ENCODE results near the gene SEMA6D.
"Not testable (repeated sequence)": the region's sequence is repeated elsewhere in the genome, so short reads cannot be mapped to it uniquely, and the experiment has no call there.

Gene SEMA6D

DNA sequence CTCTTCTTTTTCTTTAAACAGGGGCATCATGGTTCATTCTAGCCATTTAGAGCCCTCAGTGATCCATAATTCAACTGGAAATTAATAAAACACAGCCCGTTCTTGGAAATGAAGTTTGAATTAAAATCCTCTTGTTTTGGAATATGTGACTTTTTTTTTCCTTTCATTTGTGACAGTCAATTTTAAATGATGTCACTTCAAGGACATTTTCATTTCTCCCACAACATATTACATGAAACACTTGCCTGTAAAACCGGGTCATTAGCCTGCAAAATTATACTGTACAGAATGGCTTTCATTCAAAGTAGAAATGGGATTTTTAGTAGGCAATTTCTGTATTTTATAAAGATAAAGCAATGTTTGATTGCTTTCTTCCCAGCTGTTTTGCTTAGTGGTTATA is 789 bp upstream of the SEMA6D start:
- no peak for DNase-seq

DNA sequence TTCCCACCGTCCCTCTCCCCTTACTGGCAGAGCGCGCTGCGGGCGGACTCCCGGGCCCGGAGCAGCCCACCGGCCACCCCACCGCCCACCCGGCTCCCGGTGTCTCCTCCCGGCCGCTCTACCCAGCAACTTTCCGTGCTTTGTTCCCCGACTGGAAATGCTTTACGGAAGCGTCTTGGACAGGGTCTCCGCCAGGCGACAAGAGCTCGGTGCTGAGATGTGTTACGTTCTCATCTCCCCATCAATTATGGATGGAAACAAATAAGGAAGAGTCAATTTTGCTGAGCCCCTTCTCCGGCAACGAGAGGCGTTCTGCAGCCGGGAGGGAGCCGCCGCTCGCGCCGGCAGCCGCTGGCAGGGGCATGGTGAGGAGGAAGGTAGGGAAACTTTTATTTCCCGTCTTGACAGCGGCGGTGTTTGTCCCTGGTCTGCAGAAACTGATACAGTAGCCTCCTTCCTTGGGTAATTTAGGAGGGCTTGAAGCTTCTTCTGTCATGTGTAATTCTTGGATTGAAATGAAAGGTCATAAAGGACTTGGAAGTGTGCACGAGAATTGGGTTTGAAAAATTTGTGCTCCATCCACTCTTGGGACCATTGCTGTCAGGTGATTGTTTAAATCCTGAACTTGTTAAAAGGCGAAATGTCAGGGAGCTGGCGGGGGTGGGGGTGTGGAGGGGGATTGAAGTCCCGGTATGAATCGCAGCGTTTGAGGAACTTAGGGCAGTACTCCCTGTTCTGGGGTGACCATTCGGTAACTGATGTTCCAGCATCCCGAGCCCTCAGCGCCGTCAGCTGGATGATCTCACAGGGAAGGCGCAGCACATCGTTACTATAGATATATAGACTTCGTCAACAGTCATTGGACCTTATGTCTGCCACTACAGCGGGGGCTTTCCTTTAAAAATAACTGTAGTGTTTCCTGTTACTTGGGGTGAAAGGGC is 1.5 kb downstream of the SEMA6D start:
- no peak for DNase-seq

DNA sequence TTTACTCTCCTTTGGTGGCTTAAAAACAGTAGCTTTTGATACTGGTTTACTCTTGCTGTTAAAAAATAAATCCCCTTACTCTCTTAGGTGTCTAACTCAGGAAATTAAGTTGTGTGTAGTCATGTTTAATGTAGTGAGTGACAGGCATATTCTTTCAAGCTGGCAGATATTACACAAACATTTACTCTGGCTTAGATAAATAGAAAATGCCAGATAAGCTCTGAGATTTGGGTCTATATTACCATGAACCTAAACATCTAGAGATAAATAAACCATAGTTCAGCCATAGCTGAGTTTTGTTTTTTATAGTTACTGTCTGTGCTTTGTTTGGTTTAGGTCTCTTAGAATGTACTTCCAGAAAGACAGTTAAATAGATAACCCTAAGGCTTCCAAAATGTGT is 2.4 kb downstream of the SEMA6D start:
- DNase-seq, result no peak

DNA sequence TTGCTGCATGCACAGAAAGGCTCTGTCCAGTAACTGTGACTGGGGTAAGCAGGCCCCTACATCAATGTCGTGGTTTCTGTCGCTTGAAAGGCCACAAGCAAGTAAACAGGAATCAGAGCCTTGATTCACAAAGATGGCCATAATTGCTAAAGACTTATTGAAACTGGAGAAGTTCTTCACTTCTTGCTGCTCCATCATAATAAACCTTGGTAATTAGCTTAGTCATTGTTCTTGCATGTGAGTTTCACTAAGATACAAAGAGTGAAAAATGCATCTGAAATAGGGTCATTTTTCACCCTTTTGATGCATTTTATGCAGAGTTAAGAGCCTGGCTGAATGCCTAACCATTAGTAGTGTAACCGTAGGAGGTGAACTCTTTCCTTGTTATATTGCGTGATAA is 3.2 kb downstream of the SEMA6D start:
- DNase-seq, result no peak

DNA sequence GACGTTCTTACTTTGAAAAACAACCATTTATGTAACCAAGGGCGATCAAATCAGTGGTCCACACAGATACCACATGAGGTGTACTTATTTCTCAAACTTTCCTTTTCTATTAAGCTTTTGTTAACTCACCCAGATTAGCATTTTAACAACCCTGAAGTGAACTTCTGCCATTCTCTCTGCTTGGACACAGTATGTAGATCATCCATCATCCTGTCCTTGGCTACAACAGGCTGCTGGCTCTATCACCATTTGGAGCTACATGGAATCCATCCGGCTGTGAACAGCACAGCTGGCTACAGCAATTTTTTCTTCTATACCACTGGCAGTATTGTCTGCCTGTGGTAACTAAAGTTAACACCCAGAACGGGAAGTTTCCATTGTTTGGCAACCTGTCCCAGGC is 4.4 kb downstream of the SEMA6D start:
- no peak for DNase-seq

DNA sequence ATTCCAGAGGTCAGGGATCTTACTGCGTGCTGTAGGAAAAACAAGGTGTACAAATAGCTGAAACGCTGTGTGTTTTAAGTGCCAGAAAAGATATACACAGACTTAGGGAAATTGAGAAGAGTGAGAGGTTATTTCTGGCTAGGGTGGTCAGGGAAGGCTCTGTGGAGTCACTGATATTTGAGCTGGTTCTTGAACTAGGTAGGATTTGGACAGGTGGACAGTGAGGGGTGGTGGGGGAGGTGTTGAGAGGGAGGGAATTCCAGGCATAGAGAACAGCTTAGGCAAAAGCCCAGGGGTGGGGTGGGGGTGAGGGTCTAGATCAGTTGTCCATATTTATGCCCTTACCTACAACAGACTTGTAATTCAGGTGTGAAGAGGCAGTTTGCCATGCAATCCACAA is 7.0 kb downstream of the SEMA6D start:
- DNase-seq, result no peak

DNA sequence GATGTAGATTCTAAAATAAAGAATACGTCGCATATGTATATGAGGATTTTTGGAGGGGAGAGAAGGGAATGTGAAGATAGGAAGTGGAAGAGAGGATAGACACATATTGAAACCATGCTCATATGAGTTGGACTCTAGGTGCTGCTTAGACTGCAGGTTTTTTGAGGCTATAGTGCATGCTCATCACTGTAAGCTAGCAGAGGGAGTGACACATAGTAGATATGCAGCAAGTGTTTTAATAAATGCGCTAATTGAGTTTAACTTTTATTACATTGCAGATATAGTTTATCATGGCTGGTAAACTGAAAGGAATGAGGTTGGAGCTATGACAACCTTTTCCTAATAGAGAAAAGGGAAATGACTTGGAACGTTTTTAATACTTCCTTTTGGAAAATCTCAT is 7.7 kb downstream of the SEMA6D start:
- DNase-seq, result no peak

DNA sequence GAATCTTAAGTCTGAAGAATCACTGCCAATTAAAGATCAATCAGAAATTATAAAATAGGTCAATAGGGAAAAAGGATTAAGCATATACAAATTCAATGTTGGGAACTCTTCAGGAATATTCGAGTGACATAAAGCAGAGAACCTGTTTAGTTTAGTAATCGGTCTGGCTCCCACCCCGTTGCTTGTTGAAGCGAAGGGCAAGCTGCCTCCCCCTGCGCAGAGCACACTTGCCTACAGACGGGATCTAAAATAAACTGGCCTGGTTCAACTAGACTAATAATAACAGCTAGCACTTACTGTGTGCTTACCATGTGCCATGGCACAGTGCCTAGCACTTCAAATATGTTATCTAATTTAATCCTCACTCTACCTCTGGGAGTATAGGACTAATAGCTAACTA is 8.6 kb downstream of the SEMA6D start:
- DNase-seq, result no peak

DNA sequence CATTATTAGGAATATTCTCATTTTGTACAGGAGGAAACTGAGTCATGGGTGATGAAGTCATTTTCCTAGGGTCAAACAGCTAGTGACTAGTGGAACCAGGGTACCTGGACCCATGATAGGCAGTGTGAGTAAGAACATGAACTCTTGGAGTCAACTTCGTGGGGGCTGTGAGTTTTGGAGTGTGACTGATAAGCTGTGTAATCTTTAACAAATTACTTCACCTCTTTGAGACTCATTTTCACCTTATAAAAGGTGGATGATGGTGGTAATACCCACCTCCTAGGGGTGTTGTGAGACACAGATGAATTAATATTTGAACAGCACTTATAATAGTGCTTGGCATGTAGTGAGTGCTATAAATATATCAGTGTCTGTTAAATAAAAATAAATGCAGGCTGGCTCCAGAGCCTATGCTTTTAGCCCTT is 9.1 kb downstream of the SEMA6D start:
- no peak for DNase-seq

DNA sequence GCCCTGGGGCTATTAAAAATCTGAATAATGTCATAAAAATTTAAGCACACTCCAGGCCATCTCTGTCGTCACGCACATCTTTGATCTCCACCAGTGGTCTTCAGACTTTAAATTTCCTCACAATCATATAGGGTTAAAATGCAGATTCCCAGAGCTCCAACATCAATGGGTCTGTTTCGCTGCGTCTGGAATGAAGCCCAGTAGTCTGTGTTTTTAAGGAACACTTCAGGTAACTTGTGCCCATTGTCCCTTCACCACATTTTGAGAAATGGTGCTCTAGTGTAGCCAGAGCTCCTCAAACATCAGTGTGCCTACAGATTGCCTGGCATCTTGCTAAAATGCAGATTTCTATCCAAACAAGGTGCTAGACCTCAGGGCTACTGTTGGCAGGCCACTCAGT is 9.8 kb downstream of the SEMA6D start:
- no peak for DNase-seq

DNA sequence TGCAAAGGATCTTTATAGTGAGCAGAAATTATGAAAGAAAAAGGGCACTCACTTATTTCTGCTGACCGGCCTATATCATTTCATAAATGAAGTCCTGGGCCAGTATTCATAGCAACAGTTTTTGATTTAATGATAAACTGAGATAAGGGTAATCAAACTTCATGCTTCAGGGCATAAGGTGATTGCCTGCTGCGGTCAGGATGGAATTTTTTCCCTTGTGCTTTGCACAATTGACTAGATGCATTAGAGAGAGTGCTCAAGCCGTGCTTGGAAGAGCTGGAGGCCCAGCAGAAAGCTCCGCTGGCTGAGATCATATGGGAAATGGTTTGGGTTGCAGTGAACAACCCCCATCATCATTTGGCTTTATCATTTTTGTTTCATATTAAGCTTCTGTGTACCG is 10.4 kb downstream of the SEMA6D start:
- DNase-seq, result no peak

DNA sequence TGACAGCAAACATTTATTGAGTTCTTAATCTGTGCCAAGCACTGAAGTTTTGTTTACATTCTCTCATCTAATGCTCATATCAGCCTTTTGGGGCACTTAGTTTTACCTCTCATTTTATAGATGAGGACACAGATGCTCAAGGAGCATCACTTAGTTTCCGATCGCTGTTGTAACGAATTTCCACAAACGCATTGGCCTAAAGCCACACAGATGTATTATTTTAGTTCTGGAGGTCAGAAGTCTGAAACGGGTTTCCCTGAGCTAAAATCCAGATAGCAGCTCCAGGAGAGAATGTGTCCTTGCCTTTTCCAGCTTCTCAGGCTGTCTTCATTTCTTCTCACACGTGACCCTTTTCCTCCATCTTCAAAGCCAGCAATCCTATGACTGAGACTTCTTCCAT is 11.1 kb downstream of the SEMA6D start:
- DNase-seq, result no peak

DNA sequence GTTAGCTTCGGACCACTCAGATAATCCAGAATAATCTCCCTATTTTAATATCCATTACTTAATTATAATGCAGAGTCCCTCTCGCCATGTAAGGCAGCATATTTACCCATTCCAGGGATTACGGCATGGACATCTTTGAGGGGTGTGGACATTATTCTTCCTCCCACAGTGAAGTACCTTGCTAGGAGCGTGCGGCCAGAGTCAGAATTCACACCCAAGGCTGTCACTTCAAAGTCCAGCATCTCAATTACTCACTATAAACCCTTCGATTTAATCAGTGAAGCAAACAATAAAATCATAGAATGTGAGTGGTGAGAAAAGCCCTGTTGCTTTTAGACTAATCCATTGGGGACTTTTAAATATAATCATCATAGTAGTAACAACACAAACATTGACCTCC is 11.6 kb downstream of the SEMA6D start:
- DNase-seq, result no peak

DNA sequence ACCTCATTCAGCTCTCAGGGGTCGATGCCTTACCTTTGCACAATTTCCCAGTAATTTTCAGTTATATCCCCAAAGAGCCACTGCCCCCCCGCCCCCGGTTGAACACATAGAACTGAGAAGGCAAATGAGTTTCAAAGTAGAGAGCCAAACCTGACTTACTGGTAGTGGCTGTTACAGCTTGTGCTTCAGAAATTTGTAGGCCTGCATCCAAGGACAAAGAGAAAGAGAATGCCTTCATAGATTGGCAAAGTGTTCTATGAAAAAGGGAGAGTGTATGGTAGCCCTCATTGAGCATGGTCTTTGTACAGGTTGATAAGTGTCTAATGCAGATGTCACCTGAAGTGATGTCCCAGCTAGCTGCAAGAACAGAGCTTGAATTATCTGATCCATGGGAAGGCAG is 13.9 kb downstream of the SEMA6D start:
- DNase-seq, result no peak

DNA sequence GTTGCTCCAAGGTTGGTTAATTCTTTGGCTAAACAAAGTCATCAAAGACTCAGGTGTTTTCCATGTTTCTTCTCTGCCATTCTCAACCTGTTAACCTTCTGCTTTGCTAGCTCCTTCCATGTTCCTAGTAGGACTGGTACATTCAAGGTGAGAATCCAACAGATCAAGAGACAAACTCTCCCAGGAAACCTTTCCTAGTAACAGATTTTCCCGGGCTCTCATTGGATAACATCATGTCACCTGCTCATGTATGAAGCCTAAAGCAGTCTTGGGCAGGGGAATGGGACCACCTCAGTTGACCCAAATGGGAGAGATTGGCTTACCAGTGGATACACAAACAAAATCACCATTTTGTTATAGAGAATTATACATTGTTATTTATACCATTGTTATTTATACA is 14.9 kb downstream of the SEMA6D start:
- DNase-seq, result no peak

DNA sequence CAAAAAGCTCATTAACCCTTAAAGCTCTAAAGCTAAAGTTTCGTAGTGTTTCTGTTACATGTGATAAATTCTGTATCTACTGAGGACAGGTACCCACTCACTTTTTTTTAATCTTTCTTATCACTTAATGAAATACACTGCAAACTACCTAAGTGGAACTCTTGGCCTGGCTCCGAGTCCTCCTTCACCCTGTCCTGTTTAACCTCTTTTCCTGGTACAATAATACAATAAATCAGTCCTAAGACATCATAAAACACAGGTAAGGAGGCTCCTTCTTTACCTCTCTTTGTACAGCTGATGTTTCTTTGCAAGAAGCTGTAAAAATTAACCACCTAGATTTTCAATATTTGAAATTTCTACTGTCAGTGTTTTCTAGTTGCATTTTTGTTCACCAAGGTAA is 15.8 kb downstream of the SEMA6D start:
- DNase-seq, result no peak

DNA sequence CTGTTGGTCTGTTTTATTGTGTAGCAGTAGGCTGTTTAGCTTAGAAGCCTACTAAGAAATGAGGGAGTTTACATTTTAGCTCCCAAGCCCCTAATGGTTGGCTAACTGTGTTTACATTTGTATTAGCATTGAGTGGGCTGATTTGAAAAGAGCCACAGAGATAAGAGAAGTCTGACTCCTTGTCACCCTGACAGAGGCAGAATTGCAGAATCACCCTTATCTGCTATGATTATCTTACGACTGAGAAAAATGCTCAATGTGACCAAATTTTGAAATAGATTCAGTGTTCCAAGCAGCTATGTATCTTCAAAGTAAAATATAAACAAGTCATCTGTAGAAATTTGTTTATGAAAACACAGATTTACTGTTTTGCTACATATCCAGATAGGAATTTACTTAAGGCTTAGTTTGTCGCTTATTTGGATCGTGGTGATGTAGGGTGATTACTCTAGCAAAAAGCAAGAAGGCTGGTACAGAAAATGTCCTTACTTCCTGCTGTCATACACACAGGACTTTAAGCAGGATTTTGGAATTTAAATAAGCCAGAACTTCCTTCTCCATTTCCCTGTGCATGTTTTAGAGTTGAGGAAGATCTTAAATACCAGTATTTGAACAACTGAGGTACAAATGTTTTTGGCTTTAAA is 19.0 kb downstream of the SEMA6D start:
- DNase-seq, result no peak

DNA sequence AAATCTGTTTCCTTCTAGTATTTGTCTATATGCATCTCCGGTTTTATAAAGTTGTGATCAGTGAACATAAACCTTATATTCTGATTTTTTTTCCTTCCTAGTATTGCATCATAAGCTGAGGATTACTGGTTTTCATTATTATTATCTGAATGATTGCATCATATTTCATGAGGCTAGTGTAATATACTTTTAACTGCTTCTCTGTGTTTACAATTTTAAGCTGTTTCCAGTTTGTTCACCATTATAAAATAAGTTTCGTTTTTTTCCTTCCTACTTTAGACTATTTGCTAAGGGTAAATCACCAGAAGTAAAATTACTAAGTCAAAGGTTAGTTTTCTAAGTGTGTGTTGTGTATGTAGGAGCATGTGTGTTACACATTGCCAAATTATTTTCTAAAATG is 20.2 kb downstream of the SEMA6D start:
- no peak for DNase-seq

DNA sequence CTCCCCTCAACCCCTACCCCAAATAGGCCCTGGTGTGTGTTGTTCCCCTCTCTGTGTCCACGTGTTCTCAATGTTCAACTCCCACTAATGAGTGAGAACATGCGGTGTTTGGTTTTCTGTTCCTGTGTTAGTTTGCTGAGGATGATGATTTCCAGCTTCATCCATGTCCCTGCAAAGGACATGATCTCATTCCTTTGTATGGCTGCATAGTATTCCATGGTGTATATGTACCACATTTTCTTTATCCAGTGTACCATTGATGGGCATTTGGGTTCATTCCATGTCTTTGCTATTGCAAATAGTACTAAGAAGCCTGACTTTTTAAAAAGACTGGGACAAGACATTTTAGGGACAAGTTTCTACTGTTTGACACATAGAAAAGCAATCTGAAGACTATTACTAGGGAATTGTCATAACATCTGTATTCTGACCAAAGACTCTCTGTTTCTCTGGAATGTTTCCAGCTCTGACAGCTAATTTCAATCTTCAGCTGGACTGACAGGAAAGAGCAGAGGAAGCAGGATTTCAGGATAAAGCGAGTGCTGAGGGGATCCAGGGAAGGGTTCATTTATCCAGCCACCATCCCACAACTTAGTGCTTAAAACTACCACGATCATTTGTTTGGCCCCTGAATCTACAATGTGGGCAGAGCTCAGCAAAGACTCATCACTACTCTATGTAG is 21.0 kb downstream of the SEMA6D start:
- not testable (repeated sequence) for DNase-seq

DNA sequence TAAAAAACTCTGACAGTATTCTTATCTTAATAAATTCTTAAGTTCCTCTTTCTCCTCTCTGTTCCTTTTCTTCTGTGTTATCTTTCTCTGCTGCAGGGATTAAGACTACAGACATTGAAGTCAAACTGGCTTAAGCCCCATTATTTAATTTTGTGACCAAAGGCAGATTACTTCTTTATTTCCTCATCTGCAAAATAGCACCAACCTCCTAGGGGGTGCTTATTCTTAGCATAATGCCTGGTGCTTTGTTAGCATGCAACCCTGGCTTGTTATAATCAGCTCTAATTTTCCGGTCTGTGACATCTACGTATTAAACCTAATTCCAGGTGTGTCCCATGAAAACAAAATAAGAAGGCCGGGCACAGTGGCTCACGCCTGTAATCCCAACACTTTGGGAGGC is 23.8 kb downstream of the SEMA6D start:
- DNase-seq, result no peak

DNA sequence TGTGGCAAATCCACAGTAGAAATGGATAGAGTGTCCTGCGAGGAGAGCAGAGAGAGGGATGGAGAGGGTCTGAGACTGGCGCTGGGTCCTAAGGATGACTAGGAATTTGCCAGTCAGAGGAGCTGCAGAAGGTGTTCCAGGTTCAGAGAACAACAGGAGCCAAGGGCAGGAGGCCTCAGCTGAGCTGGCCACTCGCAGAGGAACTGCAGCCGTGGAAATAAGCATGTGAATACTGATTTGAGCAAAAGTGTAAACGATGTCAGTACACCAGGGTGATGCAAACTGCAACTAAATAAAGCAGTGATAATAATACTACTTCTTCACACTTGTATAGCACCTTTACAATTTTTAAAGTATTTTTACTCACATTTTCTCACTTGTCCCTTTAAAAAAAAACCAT is 24.6 kb downstream of the SEMA6D start:
- no peak for DNase-seq

DNA sequence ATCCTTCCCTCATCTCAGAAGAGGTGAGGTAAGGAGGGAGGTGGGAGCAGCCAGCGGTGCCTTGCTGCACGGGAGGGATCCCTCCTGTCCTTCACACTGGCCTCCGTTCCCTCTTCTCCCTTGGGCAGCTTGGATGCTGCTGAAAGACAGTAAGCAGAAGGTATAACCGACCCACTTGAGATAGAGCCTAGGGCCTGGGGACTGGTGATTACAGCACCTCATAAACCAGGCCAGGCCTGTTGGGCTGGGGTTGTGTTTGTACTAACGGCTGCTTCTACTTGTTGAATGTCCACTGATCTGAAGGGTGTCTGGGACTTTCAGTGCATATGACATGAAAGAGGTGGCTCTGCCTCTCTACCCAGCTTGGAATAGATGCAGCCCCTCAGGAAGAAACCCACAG is 25.0 kb downstream of the SEMA6D start:
- no peak for DNase-seq

DNA sequence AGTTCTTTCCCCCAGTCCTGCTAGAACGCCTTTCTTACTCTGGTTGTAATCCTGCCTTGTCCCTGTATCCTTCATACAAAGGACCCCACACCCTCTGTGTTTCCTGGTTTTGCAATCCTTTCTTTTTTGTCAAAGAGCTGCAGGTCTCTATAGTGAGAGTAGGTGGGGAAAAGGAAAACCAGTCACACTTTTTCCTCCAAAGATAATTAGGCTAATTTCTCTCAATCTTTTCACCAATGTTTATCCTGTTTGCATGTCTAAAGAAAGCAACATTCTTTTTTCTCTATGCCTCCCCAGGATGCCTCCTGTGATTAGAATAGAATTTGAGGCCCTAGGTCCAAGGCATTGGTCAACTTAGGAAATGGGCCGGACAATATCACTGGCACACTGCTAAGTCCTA is 25.4 kb downstream of the SEMA6D start:
- DNase-seq, result no peak

DNA sequence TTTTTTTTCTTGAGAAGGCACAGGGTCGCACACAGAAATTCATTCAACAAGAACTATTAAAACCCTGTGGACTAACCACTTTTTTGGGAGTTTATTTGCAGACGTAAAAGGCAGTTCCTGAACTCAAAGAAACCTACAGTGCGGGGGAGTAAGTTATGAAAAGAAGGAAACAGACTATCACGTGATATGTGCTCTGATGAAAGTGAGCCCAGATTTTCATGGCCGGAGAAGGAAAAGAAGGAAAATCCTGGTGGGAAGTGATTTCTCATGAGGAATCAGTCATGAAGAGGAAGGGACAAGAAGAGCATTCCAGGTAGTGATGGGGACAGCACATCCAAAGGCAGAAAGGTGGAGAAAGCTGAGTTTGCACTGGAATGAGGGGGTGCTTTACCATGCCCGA is 26.1 kb downstream of the SEMA6D start:
- no peak for DNase-seq

Measured in stimulated activated CD8-positive, alpha-beta memory T cell treated with anti-CD3 and anti-CD28 coated beads, Interleukin-4, amount 100 ng/mL, for 48 hours (primary cell).